Head of caudate nucleus (tissue), 42 donors: ENCODE measurements around the gene TMEM11.

Experiments used
- DNase-seq, 42 donors: peaks; one replicate each; pipeline versions ENCODE4 v3.0.0 to v3.0.0-alpha.2; 2020 to 2021; ENCODE audit warnings: mixed read lengths in 7 of 42
- intact Hi-C: fragments of 100-400 bp; cut with DNase I; formaldehyde crosslinking; loops from one replicate; pipeline ENCODE4 v1.15.0; 2022

TMEM11 gene

GRCh38 chr17:21218101-21218500 is 4.1 kb upstream of the TMEM11 start:
- DNase-seq, result peak in 36 of 42 donors; percentile 15 to 84 (median 58)
- intact Hi-C loops, result loop anchor here (10.0 kb wide), 1 partner anchor 103 kb away; no protein-coding TSS in a partner anchor

GRCh38 chr17:21217346-21217745 is 3.4 kb upstream of the TMEM11 start:
- no peak for DNase-seq
- intact Hi-C loops, result loop anchor here (10.0 kb wide), 1 partner anchor 103 kb away; no protein-coding TSS in a partner anchor

GRCh38 chr17:21215935-21216334 is 2.0 kb upstream of the TMEM11 start:
- intact Hi-C loops, result loop anchor here (10.0 kb wide), 1 partner anchor 101 kb away; no protein-coding TSS in a partner anchor
- no peak for DNase-seq

GRCh38 chr17:21214777-21215541 is 998 bp upstream of the TMEM11 start:
- intact Hi-C loops, result loop anchor here (5.0 to 10.0 kb wide), 2 partner anchors 37 to 100 kb away; partner anchors contain the start of gene NATD1
- DNase-seq, result peak in 4 of 42 donors; percentile 5 to 51 (median 26)

GRCh38 chr17:21213638-21214014 is 335 bp downstream of the TMEM11 start:
- intact Hi-C loops, result loop anchor here (5.0 to 10.0 kb wide), 2 partner anchors 39 to 99 kb away; partner anchors contain the start of gene NATD1
- peak in 8 of 42 donors; percentile 12 to 45 (median 20) for DNase-seq

- intact Hi-C loops, result loop anchor here (5.0 to 10.0 kb wide), 2 partner anchors 39 to 98 kb away; partner anchors contain the start of gene NATD1
- DNase-seq, result no peak
These were observed 929 bp downstream of the TMEM11 start for GRCh38 chr17:21212826-21213637.

GRCh38 chr17:21211825-21212479 is 2.0 kb downstream of the TMEM11 start:
- no peak for DNase-seq
- intact Hi-C loops, result loop anchor here (5.0 to 10.0 kb wide), 2 partner anchors 40 to 97 kb away; partner anchors contain the start of gene NATD1

GRCh38 chr17:21210411-21211076 is 3.4 kb downstream of the TMEM11 start:
- DNase-seq, result no peak
- intact Hi-C loops, result loop anchor here (5.0 to 10.0 kb wide), 2 partner anchors 42 to 96 kb away; partner anchors contain the start of gene NATD1

- intact Hi-C loops, result loop anchor here (5.0 to 10.0 kb wide), 2 partner anchors 43 to 95 kb away; partner anchors contain the start of gene NATD1
- DNase-seq, result no peak
These were observed 4.3 kb downstream of the TMEM11 start for GRCh38 chr17:21209511-21210175.

- intact Hi-C loops, result no loop called here
- DNase-seq, result no peak
These were observed 5.6 kb downstream of the TMEM11 start for GRCh38 chr17:21208352-21208751.

GRCh38 chr17:21204935-21205334 is 9.0 kb downstream of the TMEM11 start:
- intact Hi-C loops, result no loop called here

GRCh38 chr17:21202512-21202911 is 11.4 kb downstream of the TMEM11 start:
- no peak for DNase-seq
- intact Hi-C loops, result no loop called here

More at GRCh38 chr17:21204935-21205334, 9.0 kb downstream of the TMEM11 start:
- DNase-seq, result peak in 10 of 42 donors; percentile 4 to 55 (median 22)

- DNase-seq, result no peak
These were observed 12.1 kb downstream of the TMEM11 start for GRCh38 chr17:21201874-21202273.

GRCh38 chr17:21201298-21201595 is 12.7 kb downstream of the TMEM11 start:
- intact Hi-C loops, result no loop called here
- peak in 1 of 42 donors; percentile 40 for DNase-seq

More at GRCh38 chr17:21201874-21202273, 12.1 kb downstream of the TMEM11 start:
- intact Hi-C loops, result no loop called here

GRCh38 chr17:21200590-21201297 is 13.2 kb downstream of the TMEM11 start:
- intact Hi-C loops, result no loop called here
- DNase-seq, result no peak

GRCh38 chr17:21199856-21200255 is 14.1 kb downstream of the TMEM11 start:
- intact Hi-C loops, result no loop called here
- DNase-seq, result no peak

GRCh38 chr17:21199311-21199710 is 14.7 kb downstream of the TMEM11 start:
- no peak for DNase-seq
- intact Hi-C loops, result no loop called here
